K562 (cell line): ENCODE data around the gene FRMD1.

Source experiments
- ETS2 ChIP-seq: IDR thresholded peaks from 2 replicates; pipeline ENCODE4 v1.6.1; 2016; ENCODE audit warnings: borderline replicate concordance, missing genetic modification characterization, mild to moderate bottlenecking, moderate library complexity, missing compliant biosample characterization; ENCODE audit not compliant: poor library complexity, severe bottlenecking
- GABPB1 ChIP-seq: sonication (generic); formaldehyde crosslinking; IDR thresholded peaks from 2 replicates; pipeline ENCODE4 v1.8.0; 2022; ENCODE audit warnings: mild to moderate bottlenecking, missing genetic modification reagents
- MYC ChIP-seq, 2 experiments: fragments of 250-450 bp in 1 of 2; sonication (Bioruptor Pico) in 1 of 2; IDR thresholded peaks; 2 replicates each; pipeline versions ENCODE4 v1.5.1 to v1.6.1; 2012 to 2021; ENCODE audit warnings: low read depth in 2 of 2, borderline replicate concordance in 1 of 2, improper control_type of control experiment in 1 of 2, low read length in 1 of 2, mild to moderate bottlenecking in 1 of 2, moderate library complexity in 1 of 2
- POLR2A ChIP-seq: fragments of 450-650 bp; conservative IDR thresholded peaks from 2 replicates; pipeline ENCODE4 v1.6.1; 2016
- POLR2B ChIP-seq: fragments of 450-650 bp; IDR thresholded peaks from 2 replicates; pipeline ENCODE4 v1.6.1; 2018; ENCODE audit warnings: low read depth; ENCODE audit not compliant: partially characterized antibody
- TBP ChIP-seq: optimal IDR thresholded peaks from 2 replicates; pipeline ENCODE3; 2011; ENCODE audit warnings: low read depth, low read length, improper control_type of control experiment
- ZKSCAN8 ChIP-seq: fragments of 200-800 bp; sonication (Bioruptor generic); IDR thresholded peaks from 2 replicates; pipeline ENCODE4 v1.6.1; 2016; ENCODE audit warnings: missing genetic modification characterization, missing compliant biosample characterization
- ZNF24 ChIP-seq: fragments of 450-650 bp; IDR thresholded peaks from 2 replicates; pipeline ENCODE4 v1.6.1; 2016
- TF ChIP-seq, protein P1 (sequence below), 3 experiments: IDR thresholded peaks in 2 of 3; conservative IDR thresholded peaks in 1 of 3; 2 replicates each; pipeline ENCODE4 v1.5.1; 2011 to 2012; ENCODE audit warnings: low read length in 3 of 3, mild to moderate bottlenecking in 3 of 3, control low read depth in 2 of 3, improper control_type of control experiment in 1 of 3, inconsistent platforms in 1 of 3, low read depth in 1 of 3, mixed read lengths in 1 of 3, moderate library complexity in 1 of 3; ENCODE audit not compliant: insufficient read depth in 2 of 3
- TF ChIP-seq, protein P2 (sequence below): fragments of 450-650 bp; IDR thresholded peaks from 2 replicates; pipeline ENCODE4 v1.6.1; 2016; ENCODE audit warnings: missing biosample characterization, missing genetic modification characterization
- TF ChIP-seq, protein P3 (sequence below): fragments of 200-800 bp; sonication (Bioruptor generic); IDR thresholded peaks from 2 replicates; pipeline ENCODE4 v1.6.1; 2017; ENCODE audit warnings: missing genetic modification characterization, missing compliant biosample characterization
- TF ChIP-seq, protein P4 (sequence below): sonication (generic); formaldehyde crosslinking; IDR thresholded peaks from 2 replicates; pipeline ENCODE4 v1.8.0; 2022; ENCODE audit warnings: missing genetic modification reagents, mild to moderate bottlenecking, moderate library complexity, borderline replicate concordance

DNA sequence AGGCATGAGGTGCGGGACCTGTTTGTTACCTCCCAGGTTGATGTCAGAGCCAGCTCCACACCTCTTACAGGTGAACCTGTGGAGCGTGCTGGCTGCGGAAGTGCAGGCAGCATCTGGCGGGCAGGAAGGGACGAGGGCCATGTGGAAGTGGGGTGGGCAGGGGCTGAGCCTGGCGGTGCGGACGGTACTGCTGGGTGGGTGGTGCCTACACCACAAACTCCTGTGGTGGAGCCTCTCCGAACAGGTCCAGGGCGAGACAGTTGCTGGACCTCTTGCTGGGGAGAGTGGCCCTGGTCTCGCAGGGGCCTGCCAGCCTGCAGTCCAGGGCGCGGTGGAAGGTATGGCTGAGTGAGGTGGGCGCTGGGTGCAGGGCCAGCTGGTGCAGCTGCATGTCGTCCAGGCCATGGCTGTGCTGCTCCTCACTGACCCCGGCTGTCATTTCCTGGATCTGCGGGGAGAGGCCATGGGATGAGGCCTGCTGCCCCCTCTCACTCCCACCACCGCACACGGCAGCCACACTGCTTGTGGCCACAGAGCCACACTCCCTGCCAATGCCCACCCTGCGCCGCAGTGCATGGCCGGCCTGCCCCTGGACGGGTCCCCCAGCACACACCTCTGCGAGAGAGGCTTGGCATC, 22.0 kb downstream of the FRMD1 start:
- TF ChIP-seq TBP: no peak
- TF ChIP-seq POLR2A: no peak
- TF ChIP-seq MYC (IDR thresholded peaks at IDR 0.05; ENCODE audit: low read depth, low read length): no peak
- TF ChIP-seq MYC (CRISPR knock-in tag; IDR thresholded peaks at IDR 0.05; ENCODE audit: borderline replicate concordance, low read depth): no peak
- TF ChIP-seq POLR2B: no peak
- TF ChIP-seq, protein P1, sequence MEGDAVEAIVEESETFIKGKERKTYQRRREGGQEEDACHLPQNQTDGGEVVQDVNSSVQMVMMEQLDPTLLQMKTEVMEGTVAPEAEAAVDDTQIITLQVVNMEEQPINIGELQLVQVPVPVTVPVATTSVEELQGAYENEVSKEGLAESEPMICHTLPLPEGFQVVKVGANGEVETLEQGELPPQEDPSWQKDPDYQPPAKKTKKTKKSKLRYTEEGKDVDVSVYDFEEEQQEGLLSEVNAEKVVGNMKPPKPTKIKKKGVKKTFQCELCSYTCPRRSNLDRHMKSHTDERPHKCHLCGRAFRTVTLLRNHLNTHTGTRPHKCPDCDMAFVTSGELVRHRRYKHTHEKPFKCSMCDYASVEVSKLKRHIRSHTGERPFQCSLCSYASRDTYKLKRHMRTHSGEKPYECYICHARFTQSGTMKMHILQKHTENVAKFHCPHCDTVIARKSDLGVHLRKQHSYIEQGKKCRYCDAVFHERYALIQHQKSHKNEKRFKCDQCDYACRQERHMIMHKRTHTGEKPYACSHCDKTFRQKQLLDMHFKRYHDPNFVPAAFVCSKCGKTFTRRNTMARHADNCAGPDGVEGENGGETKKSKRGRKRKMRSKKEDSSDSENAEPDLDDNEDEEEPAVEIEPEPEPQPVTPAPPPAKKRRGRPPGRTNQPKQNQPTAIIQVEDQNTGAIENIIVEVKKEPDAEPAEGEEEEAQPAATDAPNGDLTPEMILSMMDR (IDR thresholded peaks at IDR 0.05 in 2 of 3, conservative IDR thresholded peaks at IDR 0.05 in 1 of 3; ENCODE audit: insufficient read depth in 2 of 3, low read depth in 1 of 3, low read length in 3 of 3): no peak
- no peak for TF ChIP-seq ZNF24
- no peak for TF ChIP-seq ETS2 (tag)
- TF ChIP-seq GABPB1: no peak
- TF ChIP-seq, protein P2, sequence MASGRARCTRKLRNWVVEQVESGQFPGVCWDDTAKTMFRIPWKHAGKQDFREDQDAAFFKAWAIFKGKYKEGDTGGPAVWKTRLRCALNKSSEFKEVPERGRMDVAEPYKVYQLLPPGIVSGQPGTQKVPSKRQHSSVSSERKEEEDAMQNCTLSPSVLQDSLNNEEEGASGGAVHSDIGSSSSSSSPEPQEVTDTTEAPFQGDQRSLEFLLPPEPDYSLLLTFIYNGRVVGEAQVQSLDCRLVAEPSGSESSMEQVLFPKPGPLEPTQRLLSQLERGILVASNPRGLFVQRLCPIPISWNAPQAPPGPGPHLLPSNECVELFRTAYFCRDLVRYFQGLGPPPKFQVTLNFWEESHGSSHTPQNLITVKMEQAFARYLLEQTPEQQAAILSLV (tag): no peak
- TF ChIP-seq, protein P3, sequence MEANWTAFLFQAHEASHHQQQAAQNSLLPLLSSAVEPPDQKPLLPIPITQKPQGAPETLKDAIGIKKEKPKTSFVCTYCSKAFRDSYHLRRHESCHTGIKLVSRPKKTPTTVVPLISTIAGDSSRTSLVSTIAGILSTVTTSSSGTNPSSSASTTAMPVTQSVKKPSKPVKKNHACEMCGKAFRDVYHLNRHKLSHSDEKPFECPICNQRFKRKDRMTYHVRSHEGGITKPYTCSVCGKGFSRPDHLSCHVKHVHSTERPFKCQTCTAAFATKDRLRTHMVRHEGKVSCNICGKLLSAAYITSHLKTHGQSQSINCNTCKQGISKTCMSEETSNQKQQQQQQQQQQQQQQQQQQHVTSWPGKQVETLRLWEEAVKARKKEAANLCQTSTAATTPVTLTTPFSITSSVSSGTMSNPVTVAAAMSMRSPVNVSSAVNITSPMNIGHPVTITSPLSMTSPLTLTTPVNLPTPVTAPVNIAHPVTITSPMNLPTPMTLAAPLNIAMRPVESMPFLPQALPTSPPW: no peak
- no peak for TF ChIP-seq ZKSCAN8 (CRISPR knock-in tag)
- TF ChIP-seq, protein P4, sequence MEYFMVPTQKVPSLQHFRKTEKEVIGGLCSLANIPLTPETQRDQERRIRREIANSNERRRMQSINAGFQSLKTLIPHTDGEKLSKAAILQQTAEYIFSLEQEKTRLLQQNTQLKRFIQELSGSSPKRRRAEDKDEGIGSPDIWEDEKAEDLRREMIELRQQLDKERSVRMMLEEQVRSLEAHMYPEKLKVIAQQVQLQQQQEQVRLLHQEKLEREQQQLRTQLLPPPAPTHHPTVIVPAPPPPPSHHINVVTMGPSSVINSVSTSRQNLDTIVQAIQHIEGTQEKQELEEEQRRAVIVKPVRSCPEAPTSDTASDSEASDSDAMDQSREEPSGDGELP (CRISPR knock-in tag): no peak
